Transverse colon (tissue), 4 donors: Measurements from ENCODE around the gene ERC2.

ENCODE experiments used
- CTCF ChIP-seq, 5 experiments: fragments of 200-600 bp in 3 of 5; fragments of 450-650 bp in 2 of 5; sonication (generic) in 3 of 5; IDR thresholded peaks; 1 replicate in 2 of 5; 2 replicates in 3 of 5; pipeline ENCODE4 v1.5.1; 2016 to 2017; ENCODE audit warnings: antibody characterized with exemption in 5 of 5, inconsistent platforms in 3 of 5, mild to moderate bottlenecking in 2 of 5, moderate library complexity in 1 of 5
- EP300 ChIP-seq: sonication (generic); formaldehyde crosslinking; IDR thresholded peaks from one replicate; pipeline ENCODE4 v1.6.1; 2017; ENCODE audit warnings: antibody characterized with exemption, low read depth
- POLR2A ChIP-seq: fragments of 450-650 bp; IDR thresholded peaks from one replicate; pipeline ENCODE4 v1.6.1; 2016; ENCODE audit warnings: antibody characterized with exemption, mild to moderate bottlenecking, moderate library complexity
- POLR2AphosphoS5 ChIP-seq, 3 donors: sonication (generic); formaldehyde crosslinking; IDR thresholded peaks; one replicate each; pipeline ENCODE4 v1.6.1; 2016; ENCODE audit warnings: antibody characterized with exemption in 3 of 3

DNA sequence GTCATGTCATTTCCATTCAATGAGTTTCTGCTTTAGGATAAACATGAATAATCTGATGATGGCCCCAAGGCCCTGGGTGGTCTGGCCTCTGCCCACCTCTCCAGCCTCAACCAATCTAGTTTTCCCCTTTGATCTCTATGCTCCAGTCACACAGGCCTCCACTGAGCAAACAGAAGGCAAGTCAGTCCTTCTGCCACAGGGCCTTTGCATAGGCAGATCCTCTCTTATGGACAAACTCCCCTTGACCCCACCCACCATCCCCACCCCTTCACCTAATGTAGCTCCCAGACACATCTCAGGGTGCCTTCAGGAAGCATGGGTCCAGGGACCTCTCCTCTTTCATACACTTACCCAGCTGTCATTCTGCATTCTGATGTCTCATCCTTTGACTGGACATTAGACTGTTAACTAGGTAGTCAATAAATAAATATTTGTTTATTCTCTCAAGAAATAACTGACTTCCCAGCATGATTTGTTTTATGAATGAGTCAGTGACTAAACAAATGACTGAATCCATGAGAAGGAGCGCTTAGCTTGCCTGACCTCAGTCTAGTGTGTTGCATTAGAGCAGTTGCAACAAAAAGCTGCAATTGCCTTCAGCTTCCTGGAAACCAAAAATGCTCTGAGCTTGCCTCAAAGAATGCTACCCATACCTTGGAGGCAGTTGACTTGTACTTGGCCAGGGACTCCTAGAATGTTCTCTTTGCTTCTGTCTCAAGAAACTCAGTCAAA is 594.6 kb downstream of the ERC2 start:
- no peak for TF ChIP-seq POLR2A
- no peak for TF ChIP-seq POLR2AphosphoS5 (IDR thresholded peaks at IDR 0.05)
- no peak for TF ChIP-seq CTCF (IDR thresholded peaks at IDR 0.05)
- TF ChIP-seq EP300 = no peak
